Peyer's patch (tissue), 4 donors: ENCODE data around the gene STX7. TPM values are rescaled to one million over a fixed set of nuclear protein-coding genes. Genes with fewer than 3 reads are reported as not detected.
A peak's percentile ranks its signal among the peaks of the same experiment; 100 is the strongest.

Experiments
- DNase-seq, 3 donors: peaks; one replicate each; pipeline ENCODE4 v3.0.0-alpha.2; 2017 to 2019
- H3K27ac ChIP-seq, 4 donors: fragments of 200-600 bp; sonication (generic); one replicate each; pipeline ENCODE4 v1.5.1; 2016 to 2019
- H3K27me3 ChIP-seq, 2 donors: fragments of 200-600 bp; sonication (generic); one replicate each; pipeline ENCODE4 v1.5.1; 2019
- H3K36me3 ChIP-seq, 3 donors: fragments of 200-600 bp; sonication (generic); one replicate each; pipeline ENCODE4 v1.5.1; 2016 to 2019
- H3K4me1 ChIP-seq, 4 donors: fragments of 200-600 bp; sonication (generic); one replicate each; pipeline ENCODE4 v1.5.1; 2016 to 2019
- H3K4me3 ChIP-seq, 4 donors: fragments of 200-600 bp; sonication (generic); 1 replicate in 3 of 4; 2 replicates in 1 of 4; pipeline ENCODE4 v1.5.1; 2016 to 2019; ENCODE audit warnings: mild to moderate bottlenecking in 1 of 4
- H3K9me3 ChIP-seq, 4 donors: fragments of 200-600 bp; sonication (generic); one replicate each; pipeline ENCODE4 v1.5.1; 2016 to 2019; ENCODE audit warnings: mild to moderate bottlenecking in 1 of 4
- CTCF ChIP-seq, 6 experiments: fragments of 450-650 bp in 4 of 6; fragments of 200-600 bp in 2 of 6; sonication (generic) in 1 of 6; IDR thresholded peaks; one replicate each; pipeline ENCODE4 v1.5.1; 2017 to 2019; ENCODE audit warnings: antibody characterized with exemption in 6 of 6, mild to moderate bottlenecking in 3 of 6, moderate library complexity in 1 of 6
- POLR2A ChIP-seq, 2 donors: fragments of 450-650 bp; IDR thresholded peaks; one replicate each; pipeline ENCODE4 v1.5.1; 2017; ENCODE audit warnings: antibody characterized with exemption in 2 of 2, mild to moderate bottlenecking in 2 of 2, moderate library complexity in 2 of 2
- total RNA-seq, 4 donors: library from RNA; depleted of rRNA; stranded (reverse); fragments of >200 nt; gene quantifications; one replicate each; pipeline ENCODE4 v1.1.0, GENCODE V29; 2016

The STX7 gene
- total RNA-seq, 4 donors from 2014 or later, result 31.4 to 65.9 (median 51.9) TPM

- Histone ChIP-seq H3K36me3 (peaks cover 0 to 92% (median 0%) of the 10 kb centered on the region in 3 donors), H3K9me3 (no peaks in the 10 kb centered on the region), H3K4me1 (no peaks in the 10 kb centered on the region), H3K27me3 (no peaks in the 10 kb centered on the region), H3K27ac (no peak overlapping the region), H3K4me3 (no peak overlapping the region)
- no peak for DNase-seq
- TF ChIP-seq POLR2A (IDR thresholded peaks at IDR 0.05) (no peak), CTCF (IDR thresholded peaks at IDR 0.05) (no peak)
These were observed 51.0 kb downstream of the STX7 start for GRCh38 chr6:132461958-132462357.

- Histone ChIP-seq H3K27ac (no peak overlapping the region), H3K27me3 (no peaks in the 10 kb centered on the region), H3K9me3 (no peaks in the 10 kb centered on the region), H3K4me3 (no peak overlapping the region), H3K4me1 (no peaks in the 10 kb centered on the region), H3K36me3 (peaks cover 0 to 84% (median 0%) of the 10 kb centered on the region in 3 donors)
- TF ChIP-seq POLR2A (IDR thresholded peaks at IDR 0.05) (no peak), CTCF (IDR thresholded peaks at IDR 0.05) (no peak)
- DNase-seq, result no peak
These were observed 53.3 kb downstream of the STX7 start for GRCh38 chr6:132459605-132459952.

- no peaks in the 10 kb centered on the region for H3K9me3 ChIP-seq
- H3K27me3 ChIP-seq, result no peaks in the 10 kb centered on the region
- no peak overlapping the region for H3K4me3 ChIP-seq
- DNase-seq, result no peak
- no peaks in the 10 kb centered on the region for H3K4me1 ChIP-seq
- no peak overlapping the region for H3K27ac ChIP-seq
- TF ChIP-seq POLR2A (IDR thresholded peaks at IDR 0.05), result no peak
- no peak for TF ChIP-seq CTCF (IDR thresholded peaks at IDR 0.05)
- H3K36me3 ChIP-seq, result peaks cover 0 to 79% (median 0%) of the 10 kb centered on the region in 3 donors
These were observed 53.9 kb downstream of the STX7 start for GRCh38 chr6:132458887-132459604.

GRCh38 chr6:132456700-132457143, 56.2 kb downstream of the STX7 start:
- Histone ChIP-seq H3K36me3 (peaks cover 0 to 56% (median 0%) of the 10 kb centered on the region in 3 donors), H3K27ac (no peak overlapping the region), H3K4me3 (no peak overlapping the region), H3K4me1 (no peaks in the 10 kb centered on the region), H3K27me3 (no peaks in the 10 kb centered on the region), H3K9me3 (no peaks in the 10 kb centered on the region)
- TF ChIP-seq POLR2A (IDR thresholded peaks at IDR 0.05), result no peak
- no peak for TF ChIP-seq CTCF (IDR thresholded peaks at IDR 0.05)
- peak in 1 of 3 donors; percentile 56 for DNase-seq

GRCh38 chr6:132446855-132447241, 66.1 kb downstream of the STX7 start:
- no peak for DNase-seq
- peaks cover 0 to 3% (median 0%) of the 10 kb centered on the region in 3 donors for H3K36me3 ChIP-seq
- H3K9me3 ChIP-seq, result peaks cover 0 to 10% (median 0%) of the 10 kb centered on the region in 4 donors
- no peak overlapping the region for H3K27ac ChIP-seq
- H3K4me3 ChIP-seq, result no peak overlapping the region
- no peaks in the 10 kb centered on the region for H3K27me3 ChIP-seq
- no peak for TF ChIP-seq POLR2A (IDR thresholded peaks at IDR 0.05)
- no peak for TF ChIP-seq CTCF (IDR thresholded peaks at IDR 0.05)
- H3K4me1 ChIP-seq, result no peaks in the 10 kb centered on the region
